ENCODE measurements around the gene SYTL3. TPM values are rescaled to one million over a fixed set of nuclear protein-coding genes. Genes with fewer than 3 reads are reported as not detected.

SYTL3 gene
- total RNA-seq, 2 donors from 2014 or later, result 4.2 to 5.6 TPM

- peaks cover 0 to 50% of the 10 kb centered on the region in 2 donors for H3K4me1 ChIP-seq
Measured at GRCh38 chr6:158705386-158706126, 55.7 kb downstream of the SYTL3 start.

GRCh38 chr6:158706369-158706982 lies 56.6 kb downstream of the SYTL3 start:
- H3K9me3 ChIP-seq, result no peaks in the 10 kb centered on the region
- H3K4me3 ChIP-seq, result no peak overlapping the region
- peaks cover 0 to 50% of the 10 kb centered on the region in 2 donors for H3K4me1 ChIP-seq
- DNase-seq (ENCODE audit: low spot score), result no peak
- no peaks in the 10 kb centered on the region for H3K27me3 ChIP-seq
- TF ChIP-seq CTCF (IDR thresholded peaks at IDR 0.05), result peak in 1 of 2 donors; percentile 61
- no peaks in the 10 kb centered on the region for H3K36me3 ChIP-seq
- H3K27ac ChIP-seq, result peak overlapping the region; percentile 78 to 87

More at GRCh38 chr6:158705386-158706126, 55.7 kb downstream of the SYTL3 start:
- DNase-seq (ENCODE audit: low spot score), result no peak
- TF ChIP-seq CTCF (IDR thresholded peaks at IDR 0.05), result no peak
- no peaks in the 10 kb centered on the region for H3K9me3 ChIP-seq
- no peaks in the 10 kb centered on the region for H3K36me3 ChIP-seq
- H3K27me3 ChIP-seq, result no peaks in the 10 kb centered on the region
- peak overlapping the region; percentile 78 to 87 for H3K27ac ChIP-seq
- H3K4me3 ChIP-seq, result no peak overlapping the region

- TF ChIP-seq CTCF (IDR thresholded peaks at IDR 0.05), result no peak
- Histone ChIP-seq H3K9me3 (no peaks in the 10 kb centered on the region), H3K36me3 (no peaks in the 10 kb centered on the region), H3K27me3 (no peaks in the 10 kb centered on the region), H3K27ac (peak overlapping the region; percentile 78 to 87), H3K4me1 (peaks cover 0 to 50% of the 10 kb centered on the region in 2 donors), H3K4me3 (peak overlapping the region in 1 of 2 donors; percentile 24)
- DNase-seq (ENCODE audit: low spot score), result no peak
Measured at GRCh38 chr6:158707120-158707820, 57.4 kb downstream of the SYTL3 start.

- peak in 1 of 2 donors; percentile 51 for TF ChIP-seq CTCF (IDR thresholded peaks at IDR 0.05)
- no peak for DNase-seq (ENCODE audit: low spot score)
- Histone ChIP-seq H3K27ac (peak overlapping the region; percentile 78 to 87), H3K9me3 (no peaks in the 10 kb centered on the region), H3K4me3 (peak overlapping the region in 1 of 2 donors; percentile 24), H3K36me3 (no peaks in the 10 kb centered on the region), H3K27me3 (no peaks in the 10 kb centered on the region), H3K4me1 (peaks cover 0 to 50% of the 10 kb centered on the region in 2 donors)
Measured at GRCh38 chr6:158707821-158708195, 58.0 kb downstream of the SYTL3 start.

GRCh38 chr6:158708239-158708638 lies 58.4 kb downstream of the SYTL3 start:
- H3K27ac ChIP-seq, result peak overlapping the region; percentile 78 to 87
- no peaks in the 10 kb centered on the region for H3K27me3 ChIP-seq
- peak overlapping the region in 1 of 2 donors; percentile 24 for H3K4me3 ChIP-seq
- TF ChIP-seq CTCF (IDR thresholded peaks at IDR 0.05), result peak in 1 of 2 donors; percentile 6
- H3K4me1 ChIP-seq, result peaks cover 0 to 50% of the 10 kb centered on the region in 2 donors
- no peaks in the 10 kb centered on the region for H3K36me3 ChIP-seq
- no peak for DNase-seq (ENCODE audit: low spot score)
- H3K9me3 ChIP-seq, result no peaks in the 10 kb centered on the region
